ENCODE results near the gene MT1E.
"Not testable (repeated sequence)": the region's sequence is repeated elsewhere in the genome, so short reads cannot be mapped to it uniquely, and the experiment has no call there.

Gene MT1E

GRCh38 chr16:56645838-56646237 lies 20.3 kb downstream of the MT1E start:
- no peak for DNase-seq (ENCODE audit: low read depth, low spot score)

DNA sequence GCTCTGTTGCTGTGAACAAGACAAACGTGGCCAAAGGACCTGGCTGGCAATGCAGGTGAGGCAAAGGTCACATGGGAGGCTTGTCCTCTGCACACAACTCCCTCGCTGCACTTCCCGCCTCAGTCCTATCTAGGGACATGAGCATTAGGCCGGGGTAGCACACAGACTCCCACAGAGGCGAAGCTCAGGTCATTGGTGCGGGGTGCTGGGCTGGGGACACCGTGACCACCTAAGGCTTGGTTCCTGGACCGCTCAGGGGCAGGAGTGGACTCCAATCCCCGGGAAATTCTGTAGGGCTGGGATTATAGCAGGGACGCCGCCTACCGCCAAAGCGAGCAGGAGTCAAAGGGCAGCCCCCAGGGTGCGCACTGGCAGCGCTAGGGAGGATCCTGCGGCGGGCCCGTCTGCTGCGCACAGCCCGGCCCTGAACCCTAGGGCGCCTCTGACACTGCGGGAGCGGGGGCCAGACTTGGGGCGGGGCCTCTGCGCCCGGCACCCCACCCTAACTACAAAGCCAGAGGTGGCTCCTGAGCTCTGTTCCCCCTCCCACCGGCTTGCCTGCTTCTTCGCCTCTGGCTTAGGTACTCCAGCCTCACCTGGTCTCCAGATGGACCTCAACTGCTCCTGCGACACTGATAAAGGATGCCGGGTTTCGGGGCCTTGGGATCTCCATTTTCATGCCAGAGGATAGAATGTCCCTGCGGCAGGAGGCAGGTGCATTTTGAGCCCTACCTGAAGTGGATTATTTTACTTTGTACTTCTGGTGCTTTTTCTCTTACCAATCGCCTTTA lies 22.3 kb downstream of the MT1E start:
- DNase-seq (ENCODE audit: low read depth, low spot score), result no peak

DNA sequence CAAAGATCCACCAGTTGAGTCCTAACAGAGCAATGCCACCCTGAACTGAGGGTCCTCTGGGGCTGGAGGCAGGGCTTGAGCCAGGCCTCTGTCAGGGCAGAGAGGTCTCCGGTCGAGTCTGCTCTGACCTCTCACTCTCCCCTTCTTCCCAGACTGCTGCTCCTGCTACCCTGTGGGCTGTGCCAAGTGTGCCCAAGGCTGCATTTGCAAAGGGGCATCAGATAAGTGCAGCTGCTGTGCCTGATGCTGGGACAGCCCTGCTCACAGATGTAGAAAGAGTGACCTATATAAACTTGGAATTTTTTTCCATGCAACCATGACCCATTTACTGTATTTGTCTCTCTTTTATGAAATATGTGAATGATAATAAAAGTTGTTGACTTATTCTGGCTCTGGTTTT lies 23.7 kb downstream of the MT1E start:
- DNase-seq (ENCODE audit: low read depth, low spot score), result no peak

- no peak for DNase-seq (ENCODE audit: low read depth, low spot score)
Observed at GRCh38 chr16:56649820-56650219, 24.2 kb downstream of the MT1E start.

GRCh38 chr16:56651586-56651985 lies 26.0 kb downstream of the MT1E start, which contains the start of gene MT1B:
Gene MT1B, plus strand, starts transcription at chr16:56651886. Its CDS starts 68 bp downstream, at chr16:56651954.
- no peak for DNase-seq (ENCODE audit: low read depth, low spot score)

DNA sequence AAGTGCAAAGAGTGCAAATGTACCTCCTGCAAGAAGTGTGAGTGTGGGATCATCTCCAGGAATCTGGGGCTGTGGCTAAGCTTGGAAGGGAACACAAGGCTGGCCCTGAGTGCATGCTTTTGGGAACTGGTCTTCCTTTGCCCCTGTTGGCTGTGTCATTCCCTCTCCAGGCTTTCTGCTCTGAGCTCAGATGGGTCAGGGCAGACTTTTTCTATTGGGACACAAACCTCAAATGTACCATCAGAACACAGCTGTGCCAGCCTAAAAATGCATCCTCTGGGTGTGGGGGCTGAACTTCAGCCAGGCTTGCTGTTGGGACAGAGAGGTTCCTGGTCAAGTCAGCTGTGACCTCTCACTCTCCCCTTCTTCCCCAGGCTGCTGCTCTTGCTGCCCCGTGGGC lies 27.0 kb downstream of the MT1E start:
- DNase-seq (ENCODE audit: low read depth, low spot score), result no peak

DNA sequence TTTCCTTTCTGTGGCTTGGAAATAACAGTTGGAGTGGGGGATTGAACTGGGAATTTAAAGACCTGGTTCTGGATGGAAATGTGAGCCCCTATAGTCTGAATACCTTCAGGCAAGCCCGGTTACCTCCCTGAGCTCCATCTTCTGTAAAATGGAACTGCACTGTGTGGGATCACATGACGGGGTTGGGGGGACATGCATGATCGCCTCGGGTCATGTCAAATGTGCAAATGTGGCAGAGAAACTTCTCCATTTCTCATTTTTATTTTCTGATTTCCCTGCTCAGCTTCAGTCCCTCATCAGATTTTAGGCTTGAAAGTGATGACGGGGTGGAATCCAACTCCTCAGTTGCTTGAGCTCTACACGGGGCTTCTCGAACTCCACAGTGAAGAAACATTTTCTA lies 27.6 kb downstream of the MT1E start:
- no peak for DNase-seq (ENCODE audit: low read depth, low spot score)

DNA sequence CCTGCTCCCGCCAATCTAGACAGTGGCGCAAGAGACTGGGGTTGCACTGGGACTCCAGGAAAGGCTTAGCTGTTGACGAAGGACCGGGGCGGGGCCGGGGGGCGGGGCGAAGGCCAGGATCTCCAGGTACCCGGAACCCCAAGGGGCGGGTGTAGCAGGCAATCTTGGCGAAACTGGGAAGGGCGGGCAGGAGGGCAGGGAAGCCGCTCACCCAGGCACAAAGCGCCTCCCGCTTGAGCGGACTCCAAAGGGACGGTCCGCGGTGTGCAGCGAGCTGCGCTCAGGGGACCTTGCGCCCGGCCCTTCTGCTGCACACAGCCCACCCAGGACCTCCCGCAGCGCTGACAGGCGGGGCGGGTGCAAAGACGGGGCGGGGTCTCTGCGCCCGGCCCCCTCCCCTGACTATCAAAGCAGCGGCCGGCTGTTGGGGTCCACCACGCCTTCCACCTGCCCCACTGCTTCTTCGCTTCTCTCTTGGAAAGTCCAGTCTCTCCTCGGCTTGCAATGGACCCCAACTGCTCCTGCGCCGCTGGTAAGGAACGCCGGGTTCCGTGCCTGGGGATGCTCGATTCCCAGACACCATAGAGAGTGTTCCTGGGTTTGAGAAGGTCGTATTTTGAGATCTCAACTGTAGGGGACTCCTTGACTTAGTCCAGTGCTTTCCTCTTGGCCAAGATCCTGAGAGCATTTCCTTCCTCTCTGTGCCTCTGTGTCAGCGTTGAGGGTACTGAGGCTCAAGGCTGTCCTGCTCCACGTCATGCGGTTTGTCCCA lies 32.2 kb downstream of the MT1E start, which contains the start of gene MT1F:
Gene MT1F (plus strand): TSS at position 405 of the 772 bp plus-strand sequence. CDS start 100 bp downstream, at position 505.
- DNase-seq (ENCODE audit: low read depth, low spot score), result no peak

GRCh38 chr16:56658327-56658875 lies 32.8 kb downstream of the MT1E start:
- DNase-seq (ENCODE audit: low read depth, low spot score), result no peak

DNA sequence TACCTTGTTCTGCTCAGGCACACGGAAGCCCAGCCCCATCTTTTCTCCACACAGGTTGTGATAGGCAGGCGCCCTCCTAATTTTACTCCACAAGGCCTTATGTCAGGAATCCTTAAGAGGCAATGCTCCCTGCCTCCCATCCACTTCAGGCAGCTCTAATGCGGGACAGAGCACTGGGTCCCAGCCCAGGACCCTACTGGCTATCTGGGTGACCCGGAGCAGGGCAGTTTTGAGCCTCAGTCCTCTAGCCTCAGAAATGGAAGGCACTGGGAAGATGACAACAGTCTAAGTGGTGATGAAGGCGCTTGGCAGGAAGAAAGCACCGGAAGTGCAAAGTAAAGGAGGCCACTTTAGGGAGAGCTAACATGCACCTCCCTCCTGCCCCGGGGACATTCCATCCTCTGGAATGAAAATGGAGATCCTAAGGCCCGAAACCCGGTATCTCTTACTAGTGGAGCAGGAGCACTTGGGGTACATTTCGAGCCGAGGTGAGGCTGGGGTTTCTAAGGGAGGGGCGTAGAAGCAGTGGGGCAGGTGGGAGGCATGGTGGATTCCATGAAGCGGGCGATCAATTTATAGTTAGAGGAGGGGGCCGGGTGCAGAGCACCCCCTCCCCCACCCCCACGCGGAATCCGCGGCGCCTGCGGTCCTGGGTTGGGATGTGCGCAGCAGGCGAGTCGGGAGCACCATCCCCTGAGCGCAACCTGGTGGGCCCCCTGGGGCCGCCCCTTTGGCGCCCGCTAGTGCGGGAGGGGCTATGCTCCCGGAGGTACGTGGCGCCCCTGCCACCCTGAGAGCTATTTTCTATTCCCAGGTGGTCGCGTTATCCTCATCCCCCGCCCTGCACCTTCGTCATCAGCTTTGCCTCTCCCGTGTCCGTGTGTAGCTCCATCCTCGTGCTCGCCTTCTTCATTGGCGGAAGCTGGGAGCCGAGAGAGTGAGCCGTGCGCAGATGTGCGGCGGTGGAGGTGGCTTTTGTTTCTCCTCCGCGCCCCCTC lies 37.1 kb downstream of the MT1E start:
- no peak for DNase-seq (ENCODE audit: low read depth, low spot score)

DNA sequence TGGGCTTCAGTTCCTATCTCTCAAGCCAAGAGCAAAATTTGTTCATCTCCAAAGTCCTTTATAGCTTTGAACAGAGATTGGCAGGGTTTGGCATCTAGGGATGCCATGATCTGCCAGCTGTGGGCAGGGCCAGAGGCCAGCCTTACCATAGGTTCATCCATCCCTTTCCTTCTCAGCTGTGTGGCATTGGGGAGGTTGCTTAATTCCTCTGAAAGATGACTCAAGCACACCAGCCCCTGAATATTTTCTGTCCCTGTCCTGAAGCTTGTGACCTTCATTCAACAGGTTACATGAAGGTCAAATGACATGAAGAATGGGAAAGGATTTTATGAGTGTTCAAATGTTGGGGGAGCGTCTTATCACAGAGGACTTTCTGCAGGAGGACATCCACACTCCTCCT lies 38.9 kb downstream of the MT1E start:
- DNase-seq (ENCODE audit: low read depth, low spot score), result no peak

DNA sequence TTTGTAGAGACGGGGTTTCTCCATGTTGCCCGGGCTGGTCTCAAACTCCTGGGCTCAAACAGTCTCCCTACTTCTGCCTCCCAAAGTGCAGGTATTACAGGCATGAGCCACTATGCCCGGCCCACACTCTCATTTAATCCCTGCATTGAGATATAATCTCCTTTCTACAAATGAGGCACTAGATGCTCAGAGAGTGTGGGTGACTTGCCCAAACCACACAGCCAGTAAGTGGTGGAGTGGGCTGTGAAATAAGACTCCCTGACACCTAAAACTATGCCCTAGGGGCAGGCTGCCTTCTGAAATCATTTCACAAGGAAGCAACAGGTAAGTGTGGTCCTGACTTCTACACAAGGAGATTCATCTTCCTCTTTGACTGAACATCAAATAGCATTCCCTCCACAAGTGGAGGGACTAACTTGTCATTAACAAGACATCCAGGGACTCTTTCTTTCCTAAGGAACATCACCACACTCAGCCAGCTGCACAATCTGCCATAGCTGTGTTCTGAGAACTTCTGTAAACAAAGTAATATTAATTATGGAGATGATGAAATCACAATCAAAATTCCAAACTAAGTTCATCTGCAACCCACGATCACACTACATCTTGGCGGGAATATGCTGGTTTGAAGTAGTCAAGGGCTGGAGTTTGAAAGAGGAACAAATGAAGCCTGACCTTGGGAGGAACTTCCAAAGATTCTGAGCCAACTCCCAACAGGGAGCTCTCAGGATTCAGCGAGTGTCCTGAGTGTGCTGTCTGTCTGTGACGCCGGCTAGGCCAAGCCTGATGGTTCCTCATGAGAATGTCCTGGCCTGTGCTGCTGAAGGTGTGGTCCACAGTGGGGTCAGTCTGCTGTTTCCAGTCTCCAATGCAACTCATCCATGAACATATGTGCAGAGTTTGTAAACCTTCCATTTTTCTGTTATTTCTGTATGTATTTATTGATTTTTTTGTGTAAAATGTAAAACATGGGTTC lies 40.0 kb downstream of the MT1E start:
- not testable (repeated sequence) for DNase-seq (ENCODE audit: low read depth, low spot score)

DNA sequence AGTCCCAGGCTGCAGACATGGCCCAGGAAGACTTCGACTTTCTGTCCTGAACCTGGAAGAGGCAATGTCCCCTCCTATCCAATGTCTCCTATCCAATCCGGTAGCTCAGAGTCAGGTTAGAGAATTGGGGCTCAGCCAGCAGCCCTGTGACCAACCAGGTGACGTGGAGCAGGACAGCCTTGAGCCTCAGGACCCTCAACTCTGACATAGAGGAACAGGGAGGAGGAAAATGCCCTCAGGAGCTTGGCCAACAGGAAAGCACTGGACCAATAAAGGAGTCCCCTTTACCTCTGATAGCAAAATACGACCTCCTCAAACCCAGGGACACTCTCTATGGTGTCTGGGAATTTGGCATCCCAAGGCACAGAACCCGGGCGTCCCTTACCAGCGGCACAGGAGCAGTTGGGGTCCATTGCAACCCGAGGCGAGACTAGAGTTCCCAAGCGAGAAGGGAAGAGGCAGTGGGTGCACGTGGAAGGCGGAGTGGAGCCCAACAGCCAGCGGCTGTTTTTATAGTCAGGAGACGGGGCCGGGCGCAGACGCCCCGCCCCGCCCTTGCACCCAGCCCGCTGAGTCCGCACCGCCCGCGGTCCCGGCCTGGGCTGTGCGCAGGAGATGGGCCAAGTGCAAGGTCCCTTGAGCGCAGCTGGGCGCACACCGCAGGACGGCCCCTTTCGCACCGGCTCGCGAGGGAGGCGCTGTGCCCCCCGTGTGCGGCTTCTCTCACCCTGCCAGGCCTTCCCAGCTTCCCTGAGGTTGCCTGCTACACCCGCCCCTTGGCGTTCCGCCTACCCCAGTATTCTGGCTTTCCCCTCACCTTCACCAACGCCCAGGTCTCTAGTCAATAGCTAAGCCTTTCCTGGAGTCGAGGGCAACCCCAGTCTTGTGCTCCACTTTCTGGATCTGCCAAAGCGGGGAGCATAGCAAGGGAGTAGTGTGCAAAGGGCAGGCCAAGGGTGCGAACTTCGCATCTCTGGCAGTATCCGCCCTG lies 42.3 kb downstream of the MT1E start, which contains the start of gene MT1G:
Gene MT1G (minus strand): TSS at position 485 of the 991 bp plus-strand sequence. CDS start 72 bp downstream, at position 413.
- DNase-seq (ENCODE audit: low read depth, low spot score), result no peak

DNA sequence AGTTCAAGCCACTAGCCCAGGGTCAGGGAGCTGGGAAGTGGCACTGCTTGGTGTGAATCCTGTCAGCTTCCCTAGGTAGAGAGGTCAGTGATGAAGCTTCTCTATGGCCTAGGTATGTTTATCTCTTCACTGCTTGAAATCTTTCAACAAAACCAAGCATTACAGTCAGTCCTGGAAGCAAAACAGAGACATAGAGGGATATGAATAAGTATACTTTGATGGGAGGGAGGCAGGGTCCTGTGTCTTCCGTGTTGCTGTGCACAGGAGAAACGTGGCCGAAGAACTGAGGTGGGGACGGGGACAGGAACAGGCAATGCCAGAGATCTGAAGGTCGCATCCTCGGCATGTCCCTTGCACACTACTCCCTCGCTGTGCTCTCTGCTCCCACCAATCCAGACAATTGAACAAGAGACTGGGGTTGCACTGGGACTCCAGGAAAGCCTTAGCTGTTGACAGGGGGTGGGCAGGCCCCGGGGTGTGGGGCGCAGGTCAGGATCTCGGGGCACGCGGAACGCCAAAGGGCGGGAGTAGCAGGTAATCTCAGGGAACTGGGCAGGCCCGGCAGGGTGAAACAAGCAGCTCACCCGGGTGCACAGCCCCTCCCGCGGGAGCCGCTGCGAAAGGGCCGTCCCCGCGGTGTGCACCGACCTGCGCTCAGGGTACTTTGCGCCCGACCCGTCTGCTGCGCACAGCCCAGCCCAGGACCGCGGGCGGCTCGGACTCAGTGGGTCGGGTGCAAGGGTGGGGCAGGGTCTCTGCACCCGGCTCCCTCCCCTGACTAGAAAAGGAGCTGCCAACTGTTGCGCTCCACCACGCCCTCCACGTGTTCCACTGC lies 43.6 kb downstream of the MT1E start, which contains the start of gene MT1H:
Gene MT1H (plus strand): TSS at position 810 of the 835 bp plus-strand sequence. CDS start 71 bp downstream, outside the sequence.
- no peak for DNase-seq (ENCODE audit: low read depth, low spot score)

- DNase-seq (ENCODE audit: low read depth, low spot score), result no peak
Observed at GRCh38 chr16:56669840-56670619, 44.4 kb downstream of the MT1E start.

DNA sequence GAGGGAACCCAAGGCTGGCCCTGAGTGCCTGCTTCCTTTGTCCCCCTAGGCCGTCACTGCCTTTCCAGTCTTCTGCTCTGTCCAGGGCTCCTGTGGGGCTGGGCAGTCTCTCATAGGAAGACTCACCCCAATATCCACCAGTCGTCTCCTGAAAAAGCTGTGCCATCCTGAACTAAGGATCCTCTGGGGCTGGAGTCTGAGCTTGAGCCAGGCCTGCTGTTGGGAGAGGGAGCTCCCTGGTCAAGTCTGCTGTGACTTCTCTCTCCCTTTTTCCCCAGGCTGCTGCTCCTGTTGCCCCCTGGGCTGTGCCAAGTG lies 45.0 kb downstream of the MT1E start:
- no peak for DNase-seq (ENCODE audit: low read depth, low spot score)

GRCh38 chr16:56671691-56672090 lies 46.1 kb downstream of the MT1E start:
- not testable (repeated sequence) for DNase-seq (ENCODE audit: low read depth, low spot score)
